ENCODE data around the gene ARRDC3.

ARRDC3 gene

GRCh38 chr5:91379914-91380490, 3.1 kb downstream of the ARRDC3 start:
- no peaks in the 10 kb centered on the region for H3K9me3 ChIP-seq (ENCODE audit: control insufficient read depth, insufficient read depth, low read length)
- H3K36me3 ChIP-seq (ENCODE audit: insufficient read depth, low read length) = peaks cover 3% of the 10 kb centered on the region; the same call in 1 of the 2 replicates
- no peaks in the 10 kb centered on the region; the same call in 1 of the 2 replicates for H3K4me1 ChIP-seq (ENCODE audit: insufficient read depth, low read length)
- peak overlapping the region; percentile 95 for H3K9ac ChIP-seq (ENCODE audit: low read depth, low read length)

- Histone ChIP-seq H3K4me1 (ENCODE audit: insufficient read depth, low read length) (no peaks in the 10 kb centered on the region; the same call in 1 of the 2 replicates), H3K9ac (ENCODE audit: low read depth, low read length) (peak overlapping the region; percentile 95), H3K9me3 (ENCODE audit: control insufficient read depth, insufficient read depth, low read length) (no peaks in the 10 kb centered on the region), H3K36me3 (ENCODE audit: insufficient read depth, low read length) (peaks cover 8% of the 10 kb centered on the region)
Observed at GRCh38 chr5:91379246-91379913, 3.7 kb downstream of the ARRDC3 start.

- H3K9ac ChIP-seq (ENCODE audit: low read depth, low read length) = no peak overlapping the region
- H3K4me1 ChIP-seq (ENCODE audit: insufficient read depth, low read length) = no peaks in the 10 kb centered on the region
- H3K36me3 ChIP-seq (ENCODE audit: insufficient read depth, low read length) = peaks cover 9% of the 10 kb centered on the region
- no peaks in the 10 kb centered on the region for H3K9me3 ChIP-seq (ENCODE audit: control insufficient read depth, insufficient read depth, low read length)
Observed at GRCh38 chr5:91378752-91379211, 4.3 kb downstream of the ARRDC3 start.

- Histone ChIP-seq H3K9me3 (ENCODE audit: control insufficient read depth, insufficient read depth, low read length) (no peaks in the 10 kb centered on the region), H3K9ac (ENCODE audit: low read depth, low read length) (no peak overlapping the region), H3K4me1 (ENCODE audit: insufficient read depth, low read length) (no peaks in the 10 kb centered on the region), H3K36me3 (ENCODE audit: insufficient read depth, low read length) (peaks cover 14% of the 10 kb centered on the region)
Observed at GRCh38 chr5:91374893-91375520, 8.1 kb downstream of the ARRDC3 start.

GRCh38 chr5:91373600-91373999, 9.5 kb downstream of the ARRDC3 start:
- peaks cover 14% of the 10 kb centered on the region for H3K36me3 ChIP-seq (ENCODE audit: insufficient read depth, low read length)
- H3K9ac ChIP-seq (ENCODE audit: low read depth, low read length) = no peak overlapping the region
- H3K4me1 ChIP-seq (ENCODE audit: insufficient read depth, low read length) = no peaks in the 10 kb centered on the region
- no peaks in the 10 kb centered on the region for H3K9me3 ChIP-seq (ENCODE audit: control insufficient read depth, insufficient read depth, low read length)

GRCh38 chr5:91373006-91373405, 10.1 kb downstream of the ARRDC3 start:
- Histone ChIP-seq H3K9me3 (ENCODE audit: control insufficient read depth, insufficient read depth, low read length) (no peaks in the 10 kb centered on the region), H3K4me1 (ENCODE audit: insufficient read depth, low read length) (no peaks in the 10 kb centered on the region), H3K9ac (ENCODE audit: low read depth, low read length) (no peak overlapping the region), H3K36me3 (ENCODE audit: insufficient read depth, low read length) (peaks cover 14% of the 10 kb centered on the region)

GRCh38 chr5:91369480-91369879, 13.6 kb downstream of the ARRDC3 start:
- Histone ChIP-seq H3K9me3 (ENCODE audit: control insufficient read depth, insufficient read depth, low read length) (no peaks in the 10 kb centered on the region), H3K4me1 (ENCODE audit: insufficient read depth, low read length) (no peaks in the 10 kb centered on the region), H3K36me3 (ENCODE audit: insufficient read depth, low read length) (peaks cover 7% of the 10 kb centered on the region), H3K9ac (ENCODE audit: low read depth, low read length) (no peak overlapping the region)

- H3K9me3 ChIP-seq (ENCODE audit: control insufficient read depth, insufficient read depth, low read length) = no peaks in the 10 kb centered on the region
- peaks cover 5% of the 10 kb centered on the region for H3K36me3 ChIP-seq (ENCODE audit: insufficient read depth, low read length)
- H3K9ac ChIP-seq (ENCODE audit: low read depth, low read length) = no peak overlapping the region
- no peaks in the 10 kb centered on the region for H3K4me1 ChIP-seq (ENCODE audit: insufficient read depth, low read length)
Observed at GRCh38 chr5:91367908-91368648, 15.0 kb downstream of the ARRDC3 start.

GRCh38 chr5:91367344-91367743, 15.8 kb downstream of the ARRDC3 start:
- Histone ChIP-seq H3K9me3 (ENCODE audit: control insufficient read depth, insufficient read depth, low read length) (no peaks in the 10 kb centered on the region), H3K36me3 (ENCODE audit: insufficient read depth, low read length) (peaks cover 5% of the 10 kb centered on the region)

GRCh38 chr5:91366551-91366950, 16.6 kb downstream of the ARRDC3 start:
- Histone ChIP-seq H3K9ac (ENCODE audit: low read depth, low read length) (no peak overlapping the region), H3K9me3 (ENCODE audit: control insufficient read depth, insufficient read depth, low read length) (no peaks in the 10 kb centered on the region), H3K4me1 (ENCODE audit: insufficient read depth, low read length) (no peaks in the 10 kb centered on the region), H3K36me3 (ENCODE audit: insufficient read depth, low read length) (peaks cover 3% of the 10 kb centered on the region)

More at GRCh38 chr5:91367344-91367743, 15.8 kb downstream of the ARRDC3 start:
- no peaks in the 10 kb centered on the region for H3K4me1 ChIP-seq (ENCODE audit: insufficient read depth, low read length)
- no peak overlapping the region for H3K9ac ChIP-seq (ENCODE audit: low read depth, low read length)

- H3K36me3 ChIP-seq (ENCODE audit: insufficient read depth, low read length) = peaks cover 3% of the 10 kb centered on the region; the same call in 1 of the 2 replicates
- H3K9ac ChIP-seq (ENCODE audit: low read depth, low read length) = no peak overlapping the region
- no peaks in the 10 kb centered on the region for H3K9me3 ChIP-seq (ENCODE audit: control insufficient read depth, insufficient read depth, low read length)
- no peaks in the 10 kb centered on the region for H3K4me1 ChIP-seq (ENCODE audit: insufficient read depth, low read length)
Observed at GRCh38 chr5:91365498-91365897, 17.6 kb downstream of the ARRDC3 start.

- no peaks in the 10 kb centered on the region for H3K9me3 ChIP-seq (ENCODE audit: control insufficient read depth, insufficient read depth, low read length)
- peaks cover 6% of the 10 kb centered on the region for H3K4me1 ChIP-seq (ENCODE audit: insufficient read depth, low read length)
- H3K9ac ChIP-seq (ENCODE audit: low read depth, low read length) = no peak overlapping the region
- no peaks in the 10 kb centered on the region for H3K36me3 ChIP-seq (ENCODE audit: insufficient read depth, low read length)
Observed at GRCh38 chr5:91362935-91363334, 20.2 kb downstream of the ARRDC3 start.

GRCh38 chr5:91361790-91362189, 21.3 kb downstream of the ARRDC3 start:
- no peak overlapping the region for H3K9ac ChIP-seq (ENCODE audit: low read depth, low read length)
- no peaks in the 10 kb centered on the region for H3K9me3 ChIP-seq (ENCODE audit: control insufficient read depth, insufficient read depth, low read length)
- H3K36me3 ChIP-seq (ENCODE audit: insufficient read depth, low read length) = no peaks in the 10 kb centered on the region

GRCh38 chr5:91361055-91361701, 21.9 kb downstream of the ARRDC3 start:
- H3K36me3 ChIP-seq (ENCODE audit: insufficient read depth, low read length) = no peaks in the 10 kb centered on the region
- H3K4me1 ChIP-seq (ENCODE audit: insufficient read depth, low read length) = peaks cover 9% of the 10 kb centered on the region
- H3K9ac ChIP-seq (ENCODE audit: low read depth, low read length) = no peak overlapping the region
- H3K9me3 ChIP-seq (ENCODE audit: control insufficient read depth, insufficient read depth, low read length) = no peaks in the 10 kb centered on the region

More at GRCh38 chr5:91361790-91362189, 21.3 kb downstream of the ARRDC3 start:
- H3K4me1 ChIP-seq (ENCODE audit: insufficient read depth, low read length) = peaks cover 9% of the 10 kb centered on the region
